ENCODE data around the gene PYGB.

The PYGB gene

DNA sequence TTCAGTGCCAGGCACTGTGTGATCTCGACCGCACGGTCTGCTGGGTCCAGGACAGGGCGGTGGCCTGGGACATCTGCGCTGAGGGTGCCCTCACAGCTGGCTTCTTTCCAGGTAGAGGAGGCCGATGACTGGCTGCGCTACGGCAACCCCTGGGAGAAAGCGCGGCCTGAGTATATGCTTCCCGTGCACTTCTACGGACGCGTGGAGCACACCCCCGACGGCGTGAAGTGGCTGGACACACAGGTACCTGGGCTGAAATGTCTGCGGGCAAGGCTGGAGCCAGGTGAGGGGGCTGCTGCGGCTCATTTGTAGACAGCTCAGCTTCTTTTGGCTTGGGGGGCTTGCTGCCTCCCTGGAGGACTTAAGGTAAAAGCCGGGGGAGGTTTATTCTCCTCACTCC lies 26.6 kb downstream of the PYGB start:
- TF ChIP-seq GLIS3 (CRISPR knock-in tag; IDR thresholded peaks at IDR 0.05) (no peak), SNAI2 (CRISPR knock-in tag; IDR thresholded peaks at IDR 0.05) (no peak), CSDC2 (CRISPR knock-in tag; IDR thresholded peaks at IDR 0.05) (no peak), ZNF565 (CRISPR knock-in tag; conservative IDR thresholded peaks at IDR 0.05; ENCODE audit: low read depth) (no peak), TOX (CRISPR knock-in tag; IDR thresholded peaks at IDR 0.05; ENCODE audit: borderline replicate concordance) (no peak), ZC3H10 (CRISPR knock-in tag; IDR thresholded peaks at IDR 0.05) (no peak), ZNF8 (CRISPR knock-in tag; IDR thresholded peaks at IDR 0.05) (no peak), ZFP3 (CRISPR knock-in tag; IDR thresholded peaks at IDR 0.05) (no peak), ZFP30 (CRISPR knock-in tag; IDR thresholded peaks at IDR 0.05) (no peak)
- TF ChIP-seq, protein P1, sequence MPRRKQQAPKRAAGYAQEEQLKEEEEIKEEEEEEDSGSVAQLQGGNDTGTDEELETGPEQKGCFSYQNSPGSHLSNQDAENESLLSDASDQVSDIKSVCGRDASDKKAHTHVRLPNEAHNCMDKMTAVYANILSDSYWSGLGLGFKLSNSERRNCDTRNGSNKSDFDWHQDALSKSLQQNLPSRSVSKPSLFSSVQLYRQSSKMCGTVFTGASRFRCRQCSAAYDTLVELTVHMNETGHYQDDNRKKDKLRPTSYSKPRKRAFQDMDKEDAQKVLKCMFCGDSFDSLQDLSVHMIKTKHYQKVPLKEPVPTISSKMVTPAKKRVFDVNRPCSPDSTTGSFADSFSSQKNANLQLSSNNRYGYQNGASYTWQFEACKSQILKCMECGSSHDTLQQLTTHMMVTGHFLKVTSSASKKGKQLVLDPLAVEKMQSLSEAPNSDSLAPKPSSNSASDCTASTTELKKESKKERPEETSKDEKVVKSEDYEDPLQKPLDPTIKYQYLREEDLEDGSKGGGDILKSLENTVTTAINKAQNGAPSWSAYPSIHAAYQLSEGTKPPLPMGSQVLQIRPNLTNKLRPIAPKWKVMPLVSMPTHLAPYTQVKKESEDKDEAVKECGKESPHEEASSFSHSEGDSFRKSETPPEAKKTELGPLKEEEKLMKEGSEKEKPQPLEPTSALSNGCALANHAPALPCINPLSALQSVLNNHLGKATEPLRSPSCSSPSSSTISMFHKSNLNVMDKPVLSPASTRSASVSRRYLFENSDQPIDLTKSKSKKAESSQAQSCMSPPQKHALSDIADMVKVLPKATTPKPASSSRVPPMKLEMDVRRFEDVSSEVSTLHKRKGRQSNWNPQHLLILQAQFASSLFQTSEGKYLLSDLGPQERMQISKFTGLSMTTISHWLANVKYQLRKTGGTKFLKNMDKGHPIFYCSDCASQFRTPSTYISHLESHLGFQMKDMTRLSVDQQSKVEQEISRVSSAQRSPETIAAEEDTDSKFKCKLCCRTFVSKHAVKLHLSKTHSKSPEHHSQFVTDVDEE (CRISPR knock-in tag; IDR thresholded peaks at IDR 0.05) = no peak
- TF ChIP-seq, protein P2, sequence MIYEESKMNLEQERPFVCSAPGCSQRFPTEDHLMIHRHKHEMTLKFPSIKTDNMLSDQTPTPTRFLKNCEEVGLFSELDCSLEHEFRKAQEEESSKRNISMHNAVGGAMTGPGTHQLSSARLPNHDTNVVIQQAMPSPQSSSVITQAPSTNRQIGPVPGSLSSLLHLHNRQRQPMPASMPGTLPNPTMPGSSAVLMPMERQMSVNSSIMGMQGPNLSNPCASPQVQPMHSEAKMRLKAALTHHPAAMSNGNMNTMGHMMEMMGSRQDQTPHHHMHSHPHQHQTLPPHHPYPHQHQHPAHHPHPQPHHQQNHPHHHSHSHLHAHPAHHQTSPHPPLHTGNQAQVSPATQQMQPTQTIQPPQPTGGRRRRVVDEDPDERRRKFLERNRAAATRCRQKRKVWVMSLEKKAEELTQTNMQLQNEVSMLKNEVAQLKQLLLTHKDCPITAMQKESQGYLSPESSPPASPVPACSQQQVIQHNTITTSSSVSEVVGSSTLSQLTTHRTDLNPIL (CRISPR knock-in tag; IDR thresholded peaks at IDR 0.05; ENCODE audit: low read depth) = no peak
- TF ChIP-seq, protein P3, sequence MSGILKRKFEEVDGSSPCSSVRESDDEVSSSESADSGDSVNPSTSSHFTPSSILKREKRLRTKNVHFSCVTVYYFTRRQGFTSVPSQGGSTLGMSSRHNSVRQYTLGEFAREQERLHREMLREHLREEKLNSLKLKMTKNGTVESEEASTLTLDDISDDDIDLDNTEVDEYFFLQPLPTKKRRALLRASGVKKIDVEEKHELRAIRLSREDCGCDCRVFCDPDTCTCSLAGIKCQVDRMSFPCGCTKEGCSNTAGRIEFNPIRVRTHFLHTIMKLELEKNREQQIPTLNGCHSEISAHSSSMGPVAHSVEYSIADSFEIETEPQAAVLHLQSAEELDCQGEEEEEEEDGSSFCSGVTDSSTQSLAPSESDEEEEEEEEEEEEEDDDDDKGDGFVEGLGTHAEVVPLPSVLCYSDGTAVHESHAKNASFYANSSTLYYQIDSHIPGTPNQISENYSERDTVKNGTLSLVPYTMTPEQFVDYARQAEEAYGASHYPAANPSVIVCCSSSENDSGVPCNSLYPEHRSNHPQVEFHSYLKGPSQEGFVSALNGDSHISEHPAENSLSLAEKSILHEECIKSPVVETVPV (CRISPR knock-in tag; IDR thresholded peaks at IDR 0.05) = no peak
- no peak for ATAC-seq

DNA sequence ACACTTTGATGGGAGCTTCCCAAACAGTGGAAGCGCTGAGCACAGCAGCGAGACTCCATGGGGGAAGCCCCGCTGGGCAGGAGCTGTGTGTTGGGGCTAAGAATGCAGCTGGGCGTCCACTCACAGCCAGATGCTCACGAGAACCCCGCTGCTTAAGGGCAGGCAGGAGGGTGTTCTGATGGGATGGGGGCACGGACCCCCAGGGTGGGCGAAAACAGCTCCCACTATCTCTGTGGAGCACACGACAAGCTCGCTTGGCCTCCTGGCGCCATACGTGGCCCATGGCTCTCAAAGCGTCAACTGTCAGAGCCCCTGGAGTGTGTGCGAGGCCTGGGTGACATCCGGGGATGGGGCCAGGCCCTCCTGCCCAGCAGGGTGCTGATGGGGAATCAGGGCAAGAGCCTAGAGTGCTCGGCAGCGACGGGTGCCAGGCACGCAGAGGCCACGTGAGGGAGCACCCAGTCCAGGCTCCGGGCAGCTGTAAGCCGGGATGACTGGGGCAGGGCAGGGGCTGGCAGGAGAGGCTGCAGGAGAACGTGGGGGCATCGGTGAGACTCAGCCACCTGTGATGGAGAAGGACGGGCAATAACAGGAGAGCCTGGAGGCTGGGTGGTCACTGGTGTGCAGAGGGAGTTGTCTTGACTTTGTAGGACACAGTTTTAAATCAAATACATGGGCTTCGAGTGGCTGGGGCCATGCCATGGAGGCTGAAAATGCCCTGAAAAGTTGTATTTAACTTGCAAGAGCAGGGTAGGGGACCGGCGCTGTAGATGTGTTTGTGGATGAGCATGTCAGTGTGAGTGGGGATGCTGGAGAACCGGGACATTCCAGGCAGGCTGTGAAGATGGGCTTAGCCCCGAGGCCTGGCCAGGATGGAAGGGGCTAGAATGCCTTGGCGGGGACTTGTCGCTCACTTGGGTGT lies 27.3 kb downstream of the PYGB start:
- TF ChIP-seq, protein P3 (CRISPR knock-in tag; IDR thresholded peaks at IDR 0.05) = no peak
- TF ChIP-seq PPARA (CRISPR knock-in tag; IDR thresholded peaks at IDR 0.05; ENCODE audit: borderline replicate concordance) = no peak
- no peak for TF ChIP-seq ISL1 (CRISPR knock-in tag; IDR thresholded peaks at IDR 0.05)
- no peak for TF ChIP-seq BACH2 (CRISPR knock-in tag; IDR thresholded peaks at IDR 0.05; ENCODE audit: borderline replicate concordance)
- no peak for TF ChIP-seq RARB (CRISPR knock-in tag; IDR thresholded peaks at IDR 0.05)
- TF ChIP-seq ESRRG (CRISPR knock-in tag; IDR thresholded peaks at IDR 0.05) = no peak
- TF ChIP-seq, protein P2 (CRISPR knock-in tag; IDR thresholded peaks at IDR 0.05; ENCODE audit: low read depth) = no peak
- no peak for ATAC-seq

DNA sequence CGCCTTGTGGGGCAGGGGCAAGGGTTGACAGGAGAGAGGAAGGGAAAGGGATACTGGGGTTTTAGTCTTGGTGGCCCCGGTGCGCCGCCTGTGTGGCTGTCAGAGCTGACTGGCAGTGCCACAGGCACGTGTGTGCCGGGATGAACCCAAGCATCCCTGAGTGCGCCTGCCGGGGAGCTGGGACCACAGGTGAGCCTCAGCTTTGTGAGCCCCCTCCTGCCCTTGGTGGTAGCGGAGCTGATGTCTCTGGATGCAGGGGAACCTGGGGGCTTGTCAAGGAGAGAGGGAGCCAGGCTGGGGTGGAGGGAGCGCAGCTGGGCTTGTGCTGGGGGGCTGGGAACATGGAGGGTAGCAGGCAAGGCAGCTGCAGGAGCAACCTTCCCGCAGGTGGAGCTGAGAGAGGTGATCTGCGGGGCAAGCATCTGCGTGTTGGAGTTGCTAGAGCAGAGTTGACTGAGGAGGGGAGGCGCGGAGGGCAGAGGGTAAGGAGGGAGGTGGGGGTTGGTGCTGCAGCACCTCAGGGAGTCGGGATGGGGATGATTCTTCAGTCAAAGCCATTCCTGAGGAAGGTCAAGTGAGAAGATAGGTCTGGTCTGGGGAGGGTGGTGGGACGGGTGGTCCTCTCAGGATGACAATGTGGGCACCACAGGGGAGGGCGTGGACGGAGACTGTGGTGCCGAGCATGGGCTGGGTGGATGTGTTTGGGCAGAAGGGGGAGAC lies 28.1 kb downstream of the PYGB start:
- no peak for TF ChIP-seq ZNF70 (CRISPR knock-in tag; IDR thresholded peaks at IDR 0.05)
- no peak for TF ChIP-seq TOX (CRISPR knock-in tag; IDR thresholded peaks at IDR 0.05; ENCODE audit: borderline replicate concordance)
- no peak for TF ChIP-seq ESRRG (CRISPR knock-in tag; IDR thresholded peaks at IDR 0.05)
- TF ChIP-seq, protein P3 (CRISPR knock-in tag; IDR thresholded peaks at IDR 0.05) = no peak
- no peak for TF ChIP-seq OSR1 (CRISPR knock-in tag; IDR thresholded peaks at IDR 0.05)
- TF ChIP-seq ZNF565 (CRISPR knock-in tag; conservative IDR thresholded peaks at IDR 0.05; ENCODE audit: low read depth) = no peak
- TF ChIP-seq ARNTL (CRISPR knock-in tag; IDR thresholded peaks at IDR 0.05; ENCODE audit: borderline replicate concordance, low read depth) = no peak
- TF ChIP-seq PPARA (CRISPR knock-in tag; IDR thresholded peaks at IDR 0.05; ENCODE audit: borderline replicate concordance) = no peak
- no peak for TF ChIP-seq CSDC2 (CRISPR knock-in tag; IDR thresholded peaks at IDR 0.05)
- TF ChIP-seq, protein P1 (CRISPR knock-in tag; IDR thresholded peaks at IDR 0.05) = no peak
- TF ChIP-seq BACH2 (CRISPR knock-in tag; IDR thresholded peaks at IDR 0.05; ENCODE audit: borderline replicate concordance) = no peak
- no peak for TF ChIP-seq GLIS3 (CRISPR knock-in tag; IDR thresholded peaks at IDR 0.05)
- no peak for TF ChIP-seq ZFP30 (CRISPR knock-in tag; IDR thresholded peaks at IDR 0.05)
- no peak for TF ChIP-seq ISL1 (CRISPR knock-in tag; IDR thresholded peaks at IDR 0.05)
- ATAC-seq = no peak
